Lower leg skin (tissue), 3 donors: ENCODE data around the gene GRID2IP.

Experiments
- POLR2A ChIP-seq, 2 donors: fragments of 450-650 bp; IDR thresholded peaks; one replicate each; pipeline ENCODE4 v1.6.1; 2016 to 2017; ENCODE audit warnings: antibody characterized with exemption in 2 of 2, mild to moderate bottlenecking in 1 of 2, moderate library complexity in 1 of 2
- TF ChIP-seq, protein P1 (sequence below), 3 donors: fragments of 450-650 bp; IDR thresholded peaks; one replicate each; pipeline ENCODE4 v1.5.1; 2016; ENCODE audit warnings: antibody characterized with exemption in 3 of 3, mild to moderate bottlenecking in 3 of 3, moderate library complexity in 2 of 3

DNA sequence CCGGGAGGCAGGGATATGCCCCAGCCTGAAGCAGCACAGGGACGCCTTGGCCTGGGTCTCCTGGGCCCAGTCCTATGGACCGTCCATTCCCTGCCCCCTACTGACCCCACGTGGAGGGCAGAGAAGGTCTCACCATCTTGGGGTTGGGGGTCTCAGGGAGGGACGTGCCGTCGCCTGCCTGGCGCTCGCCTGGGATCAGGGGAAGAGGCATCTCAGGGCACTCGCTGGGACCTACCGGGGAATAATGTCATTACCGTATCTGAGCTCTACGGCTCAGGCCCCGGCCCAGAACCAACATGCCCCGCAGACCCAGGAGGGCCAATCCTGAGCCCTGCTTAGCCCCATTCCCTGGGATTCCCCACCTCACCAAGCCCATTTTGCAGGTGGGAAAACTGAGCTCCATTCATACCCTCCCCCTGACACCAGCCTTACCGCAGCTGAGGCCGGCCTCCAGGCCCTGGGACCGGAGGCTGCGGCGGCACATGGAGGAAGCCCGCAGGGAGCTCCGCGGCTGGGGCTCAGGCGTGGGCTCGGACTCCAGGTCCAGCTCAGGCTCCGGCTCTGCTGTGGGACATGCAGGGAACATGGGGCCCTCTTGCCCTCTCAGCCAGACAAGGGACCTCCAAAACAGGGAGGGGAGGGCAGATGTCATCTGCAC lies 40.7 kb downstream of the GRID2IP start:
- TF ChIP-seq, protein P1, sequence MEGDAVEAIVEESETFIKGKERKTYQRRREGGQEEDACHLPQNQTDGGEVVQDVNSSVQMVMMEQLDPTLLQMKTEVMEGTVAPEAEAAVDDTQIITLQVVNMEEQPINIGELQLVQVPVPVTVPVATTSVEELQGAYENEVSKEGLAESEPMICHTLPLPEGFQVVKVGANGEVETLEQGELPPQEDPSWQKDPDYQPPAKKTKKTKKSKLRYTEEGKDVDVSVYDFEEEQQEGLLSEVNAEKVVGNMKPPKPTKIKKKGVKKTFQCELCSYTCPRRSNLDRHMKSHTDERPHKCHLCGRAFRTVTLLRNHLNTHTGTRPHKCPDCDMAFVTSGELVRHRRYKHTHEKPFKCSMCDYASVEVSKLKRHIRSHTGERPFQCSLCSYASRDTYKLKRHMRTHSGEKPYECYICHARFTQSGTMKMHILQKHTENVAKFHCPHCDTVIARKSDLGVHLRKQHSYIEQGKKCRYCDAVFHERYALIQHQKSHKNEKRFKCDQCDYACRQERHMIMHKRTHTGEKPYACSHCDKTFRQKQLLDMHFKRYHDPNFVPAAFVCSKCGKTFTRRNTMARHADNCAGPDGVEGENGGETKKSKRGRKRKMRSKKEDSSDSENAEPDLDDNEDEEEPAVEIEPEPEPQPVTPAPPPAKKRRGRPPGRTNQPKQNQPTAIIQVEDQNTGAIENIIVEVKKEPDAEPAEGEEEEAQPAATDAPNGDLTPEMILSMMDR (IDR thresholded peaks at IDR 0.05) = no peak
- TF ChIP-seq POLR2A (IDR thresholded peaks at IDR 0.05) = no peak
